Measurements from ENCODE around the gene VIPR2.

DNA sequence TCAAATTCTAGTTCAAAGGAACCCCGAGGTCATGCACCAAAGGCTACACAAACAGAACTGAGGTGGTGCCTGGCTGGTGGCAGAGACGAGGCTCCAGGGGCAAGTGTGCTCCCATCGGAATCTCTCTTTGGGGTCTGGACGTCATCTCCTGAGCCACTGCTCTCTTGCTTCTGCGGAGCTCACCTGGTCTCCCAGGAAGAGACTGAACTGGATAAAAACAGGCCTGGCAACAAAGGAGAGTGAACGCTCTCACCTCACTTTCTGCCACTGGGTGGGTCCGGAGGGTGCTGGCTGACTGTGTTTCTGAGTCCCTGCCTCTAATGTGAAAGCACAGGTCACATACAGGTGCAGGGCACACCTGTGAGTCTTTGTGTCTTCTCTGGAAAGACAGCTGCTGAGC is 22.4 kb downstream of the VIPR2 start:
- TF ChIP-seq, protein P1, sequence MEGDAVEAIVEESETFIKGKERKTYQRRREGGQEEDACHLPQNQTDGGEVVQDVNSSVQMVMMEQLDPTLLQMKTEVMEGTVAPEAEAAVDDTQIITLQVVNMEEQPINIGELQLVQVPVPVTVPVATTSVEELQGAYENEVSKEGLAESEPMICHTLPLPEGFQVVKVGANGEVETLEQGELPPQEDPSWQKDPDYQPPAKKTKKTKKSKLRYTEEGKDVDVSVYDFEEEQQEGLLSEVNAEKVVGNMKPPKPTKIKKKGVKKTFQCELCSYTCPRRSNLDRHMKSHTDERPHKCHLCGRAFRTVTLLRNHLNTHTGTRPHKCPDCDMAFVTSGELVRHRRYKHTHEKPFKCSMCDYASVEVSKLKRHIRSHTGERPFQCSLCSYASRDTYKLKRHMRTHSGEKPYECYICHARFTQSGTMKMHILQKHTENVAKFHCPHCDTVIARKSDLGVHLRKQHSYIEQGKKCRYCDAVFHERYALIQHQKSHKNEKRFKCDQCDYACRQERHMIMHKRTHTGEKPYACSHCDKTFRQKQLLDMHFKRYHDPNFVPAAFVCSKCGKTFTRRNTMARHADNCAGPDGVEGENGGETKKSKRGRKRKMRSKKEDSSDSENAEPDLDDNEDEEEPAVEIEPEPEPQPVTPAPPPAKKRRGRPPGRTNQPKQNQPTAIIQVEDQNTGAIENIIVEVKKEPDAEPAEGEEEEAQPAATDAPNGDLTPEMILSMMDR (IDR thresholded peaks at IDR 0.05) = no peak
- no peak for TF ChIP-seq POLR2A (IDR thresholded peaks at IDR 0.05)
- TF ChIP-seq EP300 (IDR thresholded peaks at IDR 0.05) = no peak
- no peak for TF ChIP-seq POLR2AphosphoS5 (IDR thresholded peaks at IDR 0.05)

Measured in suprapubic skin (tissue), 4 donors.